HG03432 (cell line): ENCODE data around the gene HKDC1.
"Not testable (repeated sequence)": the region's sequence is repeated elsewhere in the genome, so short reads cannot be mapped to it uniquely, and the experiment has no call there.

Experiments used
- ATAC-seq: cut with Tn5 transposase; IDR thresholded peaks from one replicate; pipeline ENCODE4 v1.9.1; 2021; ENCODE audit warnings: mild to moderate bottlenecking, moderate library complexity; ENCODE audit not compliant: unreplicated experiment

HKDC1 gene

GRCh38 chr10:69220041-69220451, at the start of gene HKDC1:
HKDC1 (plus strand) TSS chr10:69220332; CDS start chr10:69220436, 104 bp downstream.
- no peak for ATAC-seq

- no peak for ATAC-seq
Measured at GRCh38 chr10:69172241-69172982, 47.7 kb upstream of the HKDC1 start.

GRCh38 chr10:69175326-69175725, 44.8 kb upstream of the HKDC1 start:
- ATAC-seq: not testable (repeated sequence)

- no peak for ATAC-seq
Measured at GRCh38 chr10:69176823-69177222, 43.3 kb upstream of the HKDC1 start.

GRCh38 chr10:69179089-69179742, 40.9 kb upstream of the HKDC1 start:
- peak; percentile 25 for ATAC-seq

GRCh38 chr10:69179743-69180524, 40.2 kb upstream of the HKDC1 start, which contains the start of gene SUPV3L1:
SUPV3L1 (plus strand) TSS chr10:69180234; CDS start chr10:69180292, 58 bp downstream.
- ATAC-seq: peak; percentile 89

- no peak for ATAC-seq
Measured at GRCh38 chr10:69180525-69181204, 39.5 kb upstream of the HKDC1 start.

GRCh38 chr10:69181433-69181832, 38.7 kb upstream of the HKDC1 start:
- ATAC-seq: no peak

- no peak for ATAC-seq
Measured at GRCh38 chr10:69182005-69182404, 38.1 kb upstream of the HKDC1 start.

GRCh38 chr10:69186524-69186923, 33.6 kb upstream of the HKDC1 start:
- ATAC-seq: no peak

GRCh38 chr10:69201045-69201444, 19.1 kb upstream of the HKDC1 start:
- no peak for ATAC-seq

- no peak for ATAC-seq
Measured at GRCh38 chr10:69202332-69202731, 17.8 kb upstream of the HKDC1 start.

- ATAC-seq: no peak
Measured at GRCh38 chr10:69208761-69209160, 11.4 kb upstream of the HKDC1 start.

- no peak for ATAC-seq
Measured at GRCh38 chr10:69209787-69210484, 10.2 kb upstream of the HKDC1 start.

GRCh38 chr10:69211104-69211503, 9.0 kb upstream of the HKDC1 start:
- no peak for ATAC-seq

GRCh38 chr10:69211524-69211923, 8.6 kb upstream of the HKDC1 start:
- ATAC-seq: no peak

GRCh38 chr10:69213591-69214311, 6.4 kb upstream of the HKDC1 start:
- no peak for ATAC-seq

- ATAC-seq: no peak
Measured at GRCh38 chr10:69214666-69215131, 5.4 kb upstream of the HKDC1 start.

GRCh38 chr10:69215405-69216171, 4.5 kb upstream of the HKDC1 start:
- ATAC-seq: no peak
